ENCODE data around the gene POLQ.
"Not testable (repeated sequence)": the region's sequence is repeated elsewhere in the genome, so short reads cannot be mapped to it uniquely, and the experiment has no call there.

POLQ gene

DNA sequence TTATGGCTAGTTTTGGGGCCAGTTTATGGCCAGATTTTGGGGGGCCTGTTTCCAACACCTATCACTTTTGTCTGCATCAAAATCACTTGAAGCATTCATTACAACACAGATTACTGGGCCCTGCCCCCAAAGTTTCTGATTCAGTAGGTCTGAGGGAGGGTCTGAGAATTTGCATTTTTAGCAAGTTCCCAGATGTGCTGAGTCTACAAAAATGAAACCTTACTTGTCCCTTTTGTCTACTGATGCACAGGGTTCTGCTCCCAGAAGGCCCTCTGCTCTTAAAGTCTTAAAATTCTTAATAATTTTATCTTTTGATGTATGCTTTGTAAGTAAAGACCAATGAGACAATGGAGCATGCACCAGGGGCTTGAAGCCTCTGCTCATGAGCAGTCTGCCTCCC lies 146.0 kb downstream of the POLQ start:
- H3K36me3 ChIP-seq (ENCODE audit: insufficient read depth, insufficient read length, low read length), result no peaks in the 10 kb centered on the region
- no peaks in the 10 kb centered on the region for H3K27me3 ChIP-seq (ENCODE audit: insufficient read depth, insufficient read length)
- DNase-seq (ENCODE audit: low read depth, low spot score), result no peak
- peaks cover 5% of the 10 kb centered on the region; the same call in 1 of the 2 replicates for H3K9me3 ChIP-seq (ENCODE audit: insufficient read depth, low read length)
- no peak overlapping the region for H3K9ac ChIP-seq (ENCODE audit: insufficient read length, low read depth)
- no peaks in the 10 kb centered on the region for H3K4me1 ChIP-seq (ENCODE audit: insufficient read depth, insufficient read length)
- TF ChIP-seq ZNF274 (IDR thresholded peaks at IDR 0.05; ENCODE audit: low read depth, low read length) (no peak), SUZ12 (IDR thresholded peaks at IDR 0.05; ENCODE audit: extremely low read depth, insufficient read depth, insufficient read length) (no peak), YY1 (IDR thresholded peaks at IDR 0.05; ENCODE audit: insufficient read depth, insufficient read length) (no peak)
- no peak overlapping the region for H3K4me3 ChIP-seq (ENCODE audit: insufficient read length, low read depth)

DNA sequence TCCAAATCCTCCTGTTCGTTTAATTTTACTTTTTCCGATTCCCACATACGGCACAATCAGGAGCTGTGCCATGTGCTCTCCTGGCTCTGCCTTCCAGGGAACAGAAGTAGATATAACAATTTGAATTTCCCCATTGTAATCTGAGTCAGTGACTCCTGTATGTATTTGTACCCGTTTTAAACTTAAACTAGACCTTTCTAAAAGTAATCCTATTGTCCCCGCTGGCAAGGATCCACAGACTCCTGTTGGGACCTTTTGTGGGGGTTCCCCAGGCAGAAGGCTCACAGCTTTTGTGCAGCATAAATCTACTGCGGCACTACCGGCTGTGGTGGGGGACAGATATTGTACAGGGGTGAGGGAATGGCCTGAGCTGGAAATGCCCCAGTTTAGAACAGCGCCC lies 147.7 kb downstream of the POLQ start:
- not testable (repeated sequence) for H3K36me3 ChIP-seq (ENCODE audit: insufficient read depth, insufficient read length, low read length); DNase-seq (ENCODE audit: low read depth, low spot score); H3K9me3 ChIP-seq (ENCODE audit: insufficient read depth, low read length); H3K9ac ChIP-seq (ENCODE audit: insufficient read length, low read depth); H3K27me3 ChIP-seq (ENCODE audit: insufficient read depth, insufficient read length); H3K4me3 ChIP-seq (ENCODE audit: insufficient read length, low read depth); H3K4me1 ChIP-seq (ENCODE audit: insufficient read depth, insufficient read length)

DNA sequence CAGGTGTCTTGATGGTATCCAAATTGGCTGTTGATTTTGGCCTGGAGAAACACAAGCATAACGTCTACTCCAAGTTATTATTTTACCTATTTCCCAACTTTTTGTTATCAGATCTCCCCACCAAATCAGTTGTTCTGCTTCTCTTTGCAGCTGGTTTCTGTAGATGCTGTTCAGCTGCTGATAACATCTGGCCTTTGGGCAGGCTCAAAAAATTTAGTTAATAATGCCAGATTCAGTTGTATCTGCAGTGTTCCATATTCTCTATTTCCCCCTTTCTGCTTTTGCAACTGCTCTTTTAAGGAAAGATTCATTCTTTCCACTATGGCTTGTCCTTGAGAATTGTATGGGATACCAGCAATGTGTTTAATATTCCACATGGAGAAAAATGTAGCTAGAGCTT lies 149.8 kb downstream of the POLQ start:
- H3K9ac ChIP-seq (ENCODE audit: insufficient read length, low read depth); H3K4me1 ChIP-seq (ENCODE audit: insufficient read depth, insufficient read length); H3K27me3 ChIP-seq (ENCODE audit: insufficient read depth, insufficient read length); DNase-seq (ENCODE audit: low read depth, low spot score); H3K9me3 ChIP-seq (ENCODE audit: insufficient read depth, low read length); H3K36me3 ChIP-seq (ENCODE audit: insufficient read depth, insufficient read length, low read length); H3K4me3 ChIP-seq (ENCODE audit: insufficient read length, low read depth): not testable (repeated sequence)

DNA sequence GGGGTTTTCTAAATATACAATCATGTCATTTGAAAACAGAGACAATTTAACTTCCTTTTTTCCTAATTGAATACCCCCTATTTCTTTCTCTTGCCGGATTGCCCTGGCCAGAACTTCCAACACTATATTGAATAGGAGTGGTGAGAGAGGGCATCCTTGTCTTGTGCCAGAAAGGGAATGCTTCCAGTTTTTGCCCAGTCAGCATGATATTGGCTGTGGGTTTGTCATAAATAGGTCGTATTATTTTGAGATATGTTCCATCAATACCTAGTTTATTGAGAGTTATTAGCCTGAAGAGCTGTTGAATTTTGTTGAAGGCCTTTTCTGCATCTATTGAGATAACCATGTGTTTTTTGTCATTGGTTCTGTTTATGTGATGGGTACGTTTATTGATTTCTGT lies 157.5 kb downstream of the POLQ start:
- not testable (repeated sequence) for H3K9me3 ChIP-seq (ENCODE audit: insufficient read depth, low read length); H3K9ac ChIP-seq (ENCODE audit: insufficient read length, low read depth); H3K4me1 ChIP-seq (ENCODE audit: insufficient read depth, insufficient read length); H3K27me3 ChIP-seq (ENCODE audit: insufficient read depth, insufficient read length); H3K4me3 ChIP-seq (ENCODE audit: insufficient read length, low read depth); DNase-seq (ENCODE audit: low read depth, low spot score); H3K36me3 ChIP-seq (ENCODE audit: insufficient read depth, insufficient read length, low read length)
